Measurements from ENCODE around the gene NAT10. TPM values are rescaled to one million over a fixed set of nuclear protein-coding genes. Genes with fewer than 3 reads are reported as not detected.
A peak's percentile ranks its signal among the peaks of the same experiment; 100 is the strongest.
"Not testable (repeated sequence)": the region's sequence is repeated elsewhere in the genome, so short reads cannot be mapped to it uniquely, and the experiment has no call there.

The NAT10 gene
- total RNA-seq = 12.2 and 31.6 TPM in 2 replicates

DNA sequence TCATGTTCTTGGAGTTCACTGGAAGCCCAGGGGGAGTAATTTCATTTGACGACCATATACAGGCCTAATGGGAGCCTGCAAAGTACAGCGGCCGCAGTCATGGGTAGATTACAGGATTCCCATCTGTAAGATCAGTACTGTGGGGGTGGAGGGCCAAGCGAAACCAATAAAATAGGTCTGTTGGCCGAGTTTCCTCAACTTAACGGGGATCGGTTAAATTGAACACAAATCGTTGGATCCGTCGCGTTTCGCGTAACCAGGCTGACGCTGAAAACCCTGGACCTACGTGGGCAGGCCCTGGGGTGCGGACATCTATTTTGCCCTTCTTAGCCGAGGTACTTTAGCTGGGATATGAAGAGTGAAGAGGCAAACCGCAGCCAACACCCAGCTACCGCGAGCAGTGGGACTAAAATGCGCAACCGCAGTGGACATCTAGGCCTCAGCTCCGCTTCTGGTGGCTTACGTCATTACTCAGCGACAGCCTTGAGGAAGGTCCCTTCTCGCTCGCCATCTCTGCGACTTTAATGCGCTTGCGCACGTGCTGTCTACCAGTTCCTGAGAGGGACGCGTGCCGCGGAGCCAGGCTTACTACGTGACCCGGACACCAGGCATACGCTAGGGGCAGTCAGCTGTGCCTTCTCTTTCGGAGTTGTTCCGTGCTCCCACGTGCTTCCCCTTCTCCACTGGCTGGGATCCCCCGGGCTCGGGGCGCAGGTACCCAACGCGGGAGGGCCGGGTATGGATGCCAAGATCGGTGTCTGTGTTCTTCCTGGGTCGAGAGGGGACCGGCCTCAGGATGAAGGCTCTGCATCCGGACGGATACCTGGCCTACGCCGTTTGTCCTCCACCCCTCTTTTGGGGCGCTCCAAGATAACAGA is at the start of gene NAT10:
TSS of gene NAT10 (plus strand) at position 551 of the 878 bp plus-strand sequence. CDS start 2,597 bp downstream, outside the sequence.
- DNase-seq (ENCODE audit: low read depth) = peak; percentile 97

DNA sequence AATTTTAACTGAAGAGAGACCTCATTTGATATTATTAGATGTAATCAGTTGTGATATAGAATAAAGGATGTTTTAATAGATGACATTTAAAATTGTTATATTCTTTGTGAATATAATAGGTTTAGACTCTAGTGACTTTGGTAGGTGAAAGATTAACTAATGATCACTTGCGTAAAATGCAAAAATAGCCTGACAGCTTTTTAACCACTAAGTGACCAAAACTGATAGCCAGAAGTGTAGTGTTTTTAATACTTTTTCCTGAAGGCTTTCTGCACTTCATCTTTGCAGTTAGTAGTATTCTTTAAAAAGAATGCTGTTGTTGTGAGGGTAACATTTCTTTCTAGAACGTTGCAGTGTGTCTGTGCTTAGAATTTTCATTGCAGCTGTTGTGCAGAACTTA is 48.8 kb upstream of the NAT10 start:
- no peak for DNase-seq (ENCODE audit: low read depth)

DNA sequence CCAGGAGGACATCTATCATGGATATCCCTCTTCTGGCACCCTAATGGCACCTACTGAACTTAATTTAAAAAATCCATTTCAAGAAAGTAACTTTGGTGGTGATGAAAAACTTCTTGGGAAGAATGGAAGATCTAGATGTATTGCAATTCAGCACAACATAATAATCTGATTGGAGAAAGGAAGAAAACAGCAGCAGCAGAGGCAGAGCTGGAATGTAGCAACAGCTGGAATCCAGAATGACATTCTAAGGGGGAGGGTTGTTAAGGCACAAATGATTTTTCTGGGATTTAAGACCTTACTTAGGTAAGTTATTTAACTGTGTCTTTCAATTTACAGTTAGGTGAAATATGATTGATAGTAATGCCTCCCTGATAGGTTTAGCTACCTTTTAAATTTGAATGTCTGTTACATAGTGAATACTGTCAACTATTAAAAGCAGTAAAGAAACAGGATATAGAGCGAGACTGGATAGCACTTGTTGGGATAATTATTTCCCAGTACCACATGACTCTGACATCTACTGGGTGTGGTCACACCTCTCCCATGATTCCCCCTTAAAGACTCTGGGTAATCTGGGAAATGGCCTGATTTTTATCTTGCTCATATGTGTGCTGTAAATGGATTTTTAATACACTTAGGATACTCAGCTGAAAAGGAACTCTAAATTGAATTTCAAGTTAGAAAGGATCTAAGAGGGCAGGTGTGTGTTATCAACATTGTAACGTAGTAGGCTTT is 42.2 kb upstream of the NAT10 start:
- DNase-seq (ENCODE audit: low read depth) = no peak

DNA sequence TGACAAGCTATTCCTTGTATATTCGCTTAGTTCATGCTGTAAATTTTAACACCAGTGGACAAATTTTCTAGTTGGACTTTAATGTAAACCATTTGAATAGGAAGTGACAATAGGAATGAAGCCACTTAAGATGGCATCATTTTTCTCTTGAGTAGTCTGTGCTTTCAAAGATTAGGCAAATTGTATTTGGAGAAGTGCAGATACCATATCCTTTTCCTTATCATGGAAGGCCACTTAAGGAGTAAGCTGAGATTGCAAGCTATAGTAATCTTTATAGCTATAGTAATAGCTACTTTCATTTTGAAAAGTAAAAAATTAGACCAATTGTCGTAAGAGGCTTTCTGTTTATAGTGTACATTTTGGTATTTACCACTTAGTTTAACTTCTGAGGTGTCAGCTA is 41.1 kb upstream of the NAT10 start:
- no peak for DNase-seq (ENCODE audit: low read depth)

DNA sequence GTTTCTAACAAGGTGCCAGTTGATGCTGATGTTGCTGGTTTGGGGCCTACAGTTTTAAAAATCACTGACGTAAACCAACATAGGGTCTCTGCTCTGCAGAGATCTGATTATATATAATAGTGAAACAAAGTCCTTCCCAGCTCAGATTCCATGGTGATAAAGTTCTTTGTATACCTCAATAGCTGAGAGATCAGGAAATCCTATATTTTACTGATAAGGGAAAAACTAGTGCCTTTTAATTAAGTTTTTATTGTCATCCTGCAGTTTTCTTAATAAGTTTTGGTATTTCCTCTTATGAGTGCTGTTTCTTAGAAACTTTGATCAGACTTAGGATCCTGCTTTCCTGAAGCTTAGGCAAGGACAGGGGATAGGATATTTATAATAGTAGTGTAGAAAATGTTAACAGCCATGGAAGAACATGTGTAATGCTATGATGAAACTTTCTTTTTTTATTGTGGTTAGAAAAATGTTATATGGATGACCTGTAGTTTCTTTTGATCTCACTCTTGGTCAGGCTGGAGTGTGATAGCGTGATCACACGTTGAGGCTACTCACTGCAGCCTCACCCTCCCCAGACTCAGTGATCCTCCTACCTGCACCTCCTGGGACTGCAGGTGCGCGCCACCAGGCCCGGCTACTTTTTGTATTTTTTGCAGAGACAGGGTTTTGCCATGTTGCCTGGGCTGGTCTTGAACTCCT is 39.8 kb upstream of the NAT10 start:
- no peak for DNase-seq (ENCODE audit: low read depth)

DNA sequence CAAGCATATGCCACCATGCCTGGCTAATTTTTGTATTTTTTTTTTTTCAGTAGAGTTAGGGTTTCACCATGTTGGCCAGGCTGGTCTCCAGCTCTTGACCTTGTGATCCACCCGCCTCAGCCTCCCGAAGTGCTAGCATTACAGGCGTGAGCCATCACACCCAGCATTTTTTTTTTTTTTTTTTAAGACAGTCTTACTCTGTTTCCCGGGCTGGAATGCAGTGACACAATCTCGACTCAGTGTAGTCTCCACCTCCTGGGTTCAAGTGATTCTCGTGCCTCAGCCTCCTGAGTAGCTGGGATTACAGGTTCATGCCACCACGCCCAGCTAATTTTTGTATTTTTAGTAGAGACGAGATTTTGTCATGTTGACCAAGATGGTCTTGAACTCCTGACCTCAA is 38.7 kb upstream of the NAT10 start:
- not testable (repeated sequence) for DNase-seq (ENCODE audit: low read depth)

DNA sequence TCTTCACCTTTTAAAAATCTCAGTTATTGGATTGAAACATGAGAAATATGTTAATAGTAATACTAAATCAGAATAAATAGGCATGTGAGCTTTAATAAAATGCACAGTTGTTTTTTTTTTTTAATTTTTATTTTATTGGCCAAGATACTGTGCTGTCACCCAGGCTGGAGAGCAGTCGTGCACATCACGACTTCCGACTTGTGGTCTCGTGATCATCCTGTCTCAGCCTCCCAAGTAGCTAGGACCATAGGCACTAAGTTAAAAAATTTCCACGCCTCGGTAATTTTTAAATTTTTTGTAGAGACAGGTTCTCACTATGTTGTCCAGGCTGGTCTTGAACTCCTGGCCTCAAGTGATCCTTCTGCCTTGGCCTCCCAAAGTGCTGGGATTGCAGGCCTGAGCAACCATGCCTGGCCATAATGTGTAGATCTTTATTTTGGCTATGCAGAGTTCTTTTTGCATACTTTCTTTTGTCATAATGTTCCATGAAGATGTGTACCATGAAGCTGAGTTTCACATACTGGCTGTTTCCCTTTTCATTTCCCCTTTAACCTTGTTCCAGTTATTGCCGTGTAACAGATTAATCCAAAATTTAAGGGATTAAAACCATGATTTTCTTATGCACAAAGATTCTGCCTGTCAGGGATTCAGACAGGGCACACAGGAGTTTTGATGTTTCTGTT is 37.9 kb upstream of the NAT10 start:
- no peak for DNase-seq (ENCODE audit: low read depth)

DNA sequence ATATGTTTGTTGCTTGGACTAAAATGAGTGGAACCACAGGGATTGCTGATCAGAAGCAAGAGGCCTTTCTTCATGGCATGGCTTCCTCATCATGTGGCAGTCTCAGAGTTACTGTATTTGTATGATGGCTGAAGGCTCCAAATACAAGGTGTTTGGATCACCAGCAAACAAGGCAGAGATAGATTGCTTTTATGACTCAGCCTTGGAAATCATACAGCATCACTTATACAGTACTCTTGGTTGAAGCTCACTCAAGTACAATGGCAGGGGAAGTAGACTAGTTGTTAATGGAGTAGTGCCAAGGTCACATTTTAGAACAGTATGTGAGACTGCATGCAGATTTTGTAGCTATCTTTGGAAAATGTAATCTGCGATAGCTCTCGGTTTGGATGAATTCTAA is 37.3 kb upstream of the NAT10 start:
- peak; percentile 43 for DNase-seq (ENCODE audit: low read depth)

DNA sequence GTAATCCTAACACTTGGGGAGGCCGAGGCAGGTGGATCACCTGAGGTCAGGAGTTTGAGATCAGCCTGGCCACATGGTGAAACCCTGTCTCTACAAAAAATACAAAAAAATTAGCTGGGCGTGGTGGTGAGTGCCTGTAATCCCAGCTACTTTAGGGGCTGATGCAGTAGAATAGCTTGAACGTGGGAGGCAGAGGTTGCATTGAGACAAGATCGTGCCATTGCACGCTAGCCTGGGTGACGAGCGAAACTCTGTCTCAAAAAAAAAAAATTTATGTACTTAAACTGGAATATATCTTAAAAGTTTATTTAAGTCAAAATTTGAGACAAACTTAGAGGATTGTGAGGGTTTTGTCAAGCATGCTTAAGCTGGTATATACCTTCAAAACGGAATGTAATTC is 34.1 kb upstream of the NAT10 start:
- not testable (repeated sequence) for DNase-seq (ENCODE audit: low read depth)

DNA sequence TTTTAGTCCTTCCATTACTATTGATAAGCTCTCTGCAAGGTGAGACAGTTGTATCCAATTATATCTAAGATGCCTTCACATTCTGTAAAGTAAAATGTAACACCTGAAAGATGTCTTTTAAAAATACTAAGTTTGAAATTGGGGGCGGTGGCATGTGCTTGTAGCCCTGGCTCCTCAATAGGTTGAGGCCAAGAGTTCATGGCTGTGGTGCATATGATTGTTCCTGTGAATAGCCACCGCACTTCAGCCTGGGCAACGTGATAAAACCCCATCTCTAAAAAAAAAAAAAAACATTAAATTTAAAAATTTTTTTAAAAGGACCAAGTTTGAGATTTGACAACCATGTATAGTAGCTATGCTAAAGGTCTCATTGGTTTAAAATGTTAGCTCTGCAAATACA is 33.4 kb upstream of the NAT10 start:
- DNase-seq (ENCODE audit: low read depth) = no peak

DNA sequence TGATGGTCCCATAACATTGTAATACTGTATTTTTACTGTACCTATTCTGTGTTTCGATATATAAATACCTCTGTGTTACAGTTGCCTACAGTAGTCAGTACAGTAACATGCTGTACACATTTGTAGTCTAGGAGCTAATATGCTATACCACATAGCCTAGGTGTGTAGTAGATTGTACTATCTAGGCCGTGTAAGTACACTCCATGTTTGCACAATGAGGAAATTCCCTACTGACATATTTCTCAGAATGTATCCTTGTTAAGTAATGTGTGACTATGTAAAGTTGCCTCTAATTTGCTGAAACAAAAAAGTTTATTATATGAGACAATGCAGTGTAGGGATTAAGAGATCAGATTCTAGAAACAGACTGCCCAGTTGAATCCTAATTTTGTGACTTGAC is 32.6 kb upstream of the NAT10 start:
- no peak for DNase-seq (ENCODE audit: low read depth)

DNA sequence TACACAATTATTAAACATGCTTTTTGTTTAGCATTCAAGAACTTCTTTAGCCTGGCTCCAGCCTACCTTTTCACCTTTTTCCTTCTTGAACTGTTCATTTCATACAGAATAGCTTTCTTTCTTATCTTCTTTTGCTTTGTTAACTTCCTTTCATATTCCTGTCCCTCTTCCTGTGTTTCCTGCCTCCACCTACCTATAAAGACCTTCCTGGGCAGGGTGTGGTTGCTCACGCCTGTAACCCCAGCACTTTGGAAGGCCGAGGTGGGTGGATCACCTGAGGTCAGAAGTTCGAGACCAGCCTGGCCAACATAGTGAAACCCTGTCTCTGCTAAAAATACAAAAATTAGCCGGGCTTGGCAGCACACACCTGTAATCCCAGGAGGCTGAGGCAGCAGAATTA is 31.0 kb upstream of the NAT10 start:
- DNase-seq (ENCODE audit: low read depth) = no peak

DNA sequence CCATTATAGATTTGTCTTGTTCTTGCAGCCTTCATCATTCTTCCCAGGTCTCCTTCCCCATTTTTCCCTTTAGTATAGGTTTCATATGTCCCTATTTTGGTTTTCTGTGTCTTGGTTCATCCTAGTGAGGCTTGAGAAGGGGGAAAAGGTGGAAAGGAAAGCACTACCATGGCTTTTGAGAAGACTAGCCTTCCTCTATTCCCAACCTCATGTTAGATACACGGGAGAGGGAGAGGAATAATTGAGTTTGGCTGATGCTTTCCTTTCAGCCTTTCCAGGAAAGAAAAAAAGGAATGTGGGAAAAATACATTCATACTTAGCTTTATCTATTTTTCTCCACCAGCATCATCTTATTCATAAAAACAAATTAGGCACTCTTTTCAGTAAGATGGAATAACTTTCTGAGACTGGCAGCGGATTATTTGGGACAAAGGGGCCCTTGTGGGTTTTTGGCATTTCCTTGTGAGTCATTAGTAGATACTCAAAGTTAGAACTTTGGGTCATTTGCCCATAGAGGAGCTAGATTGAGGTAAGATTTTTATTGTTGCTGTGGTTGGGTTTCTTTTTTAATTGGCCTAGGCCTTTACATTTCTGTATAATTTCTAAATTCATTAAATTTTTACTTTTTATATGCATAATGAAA is 30.1 kb upstream of the NAT10 start:
- DNase-seq (ENCODE audit: low read depth) = no peak

DNA sequence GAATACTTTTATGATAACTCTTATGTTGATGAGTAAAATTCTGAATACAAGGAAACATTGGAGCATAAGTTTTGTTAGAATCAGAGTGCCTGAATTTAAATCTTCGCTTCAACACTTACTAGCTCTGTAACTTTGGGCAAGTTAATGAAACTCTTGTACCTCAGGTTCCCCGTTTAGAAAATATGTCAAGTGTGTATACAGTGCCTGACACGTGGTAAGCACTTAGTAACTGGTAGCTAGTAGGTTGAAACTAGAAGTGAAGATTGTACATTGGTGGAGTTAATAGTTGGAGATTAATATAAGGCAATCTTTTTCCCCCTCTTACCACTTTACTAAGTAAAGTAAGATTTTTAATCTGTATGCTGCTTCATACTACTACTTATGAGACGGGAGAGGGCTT is 24.8 kb upstream of the NAT10 start:
- DNase-seq (ENCODE audit: low read depth) = no peak

DNA sequence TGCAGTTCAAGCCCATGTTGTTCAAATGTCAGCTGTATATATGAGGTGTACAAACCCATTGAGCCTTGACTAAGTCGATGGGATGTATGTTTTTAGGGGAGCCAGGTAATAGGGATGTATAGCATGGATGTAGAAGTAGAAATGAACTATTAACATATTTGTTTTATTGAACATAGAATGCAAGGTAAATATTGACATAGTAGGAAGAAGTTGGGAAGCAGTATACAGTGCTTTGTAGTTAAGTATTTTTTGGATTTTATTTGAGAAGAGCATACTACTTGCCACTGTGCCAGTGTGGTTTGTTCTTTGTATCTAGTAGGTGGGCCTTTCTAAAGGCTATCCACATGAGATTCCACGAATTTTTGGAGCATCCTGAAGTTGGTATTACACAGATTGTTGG is 20.8 kb upstream of the NAT10 start:
- no peak for DNase-seq (ENCODE audit: low read depth)

DNA sequence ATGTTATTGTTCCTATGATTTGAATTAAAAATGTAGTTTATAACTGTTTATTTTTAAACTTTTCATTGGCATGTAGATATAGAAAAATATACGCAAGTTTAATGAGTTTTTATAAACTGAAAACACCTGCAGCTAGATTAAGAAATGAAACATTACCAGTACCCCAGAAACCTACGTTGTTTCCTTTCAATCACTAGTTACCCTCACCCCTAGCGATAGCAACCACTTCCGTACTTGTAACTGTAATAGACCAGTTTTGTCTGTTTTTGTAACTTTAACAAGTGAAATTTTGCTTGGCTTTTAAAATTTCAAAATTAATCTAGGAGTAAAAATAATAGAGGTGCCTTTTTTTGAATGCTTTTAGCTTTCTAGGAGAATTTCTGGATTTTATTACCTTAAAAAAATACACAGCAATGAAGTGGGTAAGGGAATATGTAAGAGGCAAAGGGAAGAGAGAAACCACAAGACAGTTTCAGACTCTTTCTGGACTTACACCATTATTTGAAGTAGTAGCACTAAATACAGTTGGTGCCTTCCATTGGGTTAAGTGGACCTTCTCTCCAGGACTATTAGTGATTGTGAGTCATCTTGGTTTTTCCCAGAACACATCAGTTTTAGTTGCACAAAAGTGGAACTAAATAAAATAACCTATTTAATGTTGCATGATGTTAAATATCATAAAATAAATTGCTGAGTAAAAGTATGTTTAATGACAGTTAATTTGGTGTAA is 18.7 kb upstream of the NAT10 start:
- peak; percentile 54 for DNase-seq (ENCODE audit: low read depth)

DNA sequence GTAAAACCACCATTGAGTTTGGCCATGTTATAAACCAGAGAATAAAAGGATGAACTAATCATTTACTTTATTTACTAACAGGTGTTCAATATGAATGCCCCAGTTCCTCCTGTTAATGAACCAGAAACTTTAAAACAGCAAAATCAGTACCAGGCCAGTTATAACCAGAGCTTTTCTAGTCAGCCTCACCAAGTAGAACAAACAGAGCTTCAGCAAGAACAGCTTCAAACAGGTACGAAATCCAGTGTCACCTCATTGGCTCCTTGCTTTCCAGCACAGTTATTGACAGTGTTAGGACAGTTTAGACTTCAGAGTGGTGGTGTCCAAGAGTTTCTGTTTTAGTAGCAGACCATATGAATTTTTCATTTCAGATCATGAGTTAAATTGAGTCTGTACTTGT is 13.6 kb upstream of the NAT10 start:
- DNase-seq (ENCODE audit: low read depth) = peak; percentile 18

DNA sequence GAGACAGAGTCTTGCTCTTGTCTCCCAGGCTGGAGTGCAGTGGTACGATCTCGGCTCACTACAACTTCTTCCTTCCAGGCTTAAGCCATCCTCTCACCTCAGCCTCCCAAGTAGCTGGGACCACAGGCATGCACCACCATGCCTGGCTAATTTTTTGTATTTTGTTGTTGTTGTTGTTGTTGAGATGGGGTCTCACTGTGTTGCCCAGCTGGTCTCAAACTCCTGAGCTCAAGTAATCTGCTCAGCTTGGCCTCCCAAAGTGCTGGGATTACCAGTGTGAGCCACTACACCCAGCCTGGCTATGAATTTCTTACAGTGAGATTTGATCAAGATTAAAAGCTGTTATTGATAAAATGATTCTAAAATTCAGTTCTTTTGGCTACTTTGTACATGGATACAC is 10.5 kb upstream of the NAT10 start:
- DNase-seq (ENCODE audit: low read depth) = not testable (repeated sequence)

DNA sequence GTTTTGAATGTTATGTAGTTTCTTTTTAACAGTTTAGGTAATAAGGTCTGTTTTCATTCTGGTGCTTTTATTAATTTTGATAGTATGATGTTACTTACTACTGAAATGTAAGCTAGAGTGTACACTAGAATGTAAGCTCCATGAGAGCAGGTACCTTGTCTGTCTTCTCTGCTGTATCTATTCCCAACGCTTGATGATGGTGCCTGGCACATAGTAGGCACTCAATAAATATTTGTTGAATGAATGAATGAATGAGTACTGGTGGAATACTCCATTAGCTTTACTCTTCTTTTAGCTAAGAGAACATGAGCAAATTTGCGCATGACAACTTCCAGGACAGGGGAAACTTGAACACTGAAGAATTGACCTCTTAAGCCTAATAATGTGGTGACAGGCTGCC is 6.6 kb upstream of the NAT10 start:
- no peak for DNase-seq (ENCODE audit: low read depth)

DNA sequence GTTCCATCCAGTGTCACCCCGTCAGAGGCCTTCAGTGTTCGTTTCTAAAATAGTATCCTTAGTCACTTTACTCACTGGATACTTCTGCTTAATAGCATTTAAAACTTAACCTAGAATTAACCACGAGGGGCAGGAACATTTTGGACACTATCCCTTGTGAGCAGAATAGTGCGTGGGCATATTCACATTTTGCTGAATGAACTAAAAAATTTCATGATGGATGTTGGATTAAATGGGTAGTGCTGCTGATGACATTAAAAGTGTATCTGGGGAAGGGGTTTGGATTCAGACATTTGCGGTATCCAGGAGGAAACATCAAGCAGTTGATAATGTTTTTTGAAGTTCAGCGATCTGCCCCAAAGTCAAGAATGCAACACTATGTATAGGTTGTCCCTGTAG is 750 bp upstream of the NAT10 start:
- no peak for DNase-seq (ENCODE audit: low read depth)
